Fibroblast of skin of left quadriceps (primary cell): ENCODE measurements around the gene SLC5A2.
"Not testable (repeated sequence)": the region's sequence is repeated elsewhere in the genome, so short reads cannot be mapped to it uniquely, and the experiment has no call there.

Source experiments
- DNase-seq, 2 experiments: peaks; one replicate each; pipeline ENCODE4 v3.0.0-alpha.2; 2013; ENCODE audit warnings: low read depth in 2 of 2

The SLC5A2 gene

DNA sequence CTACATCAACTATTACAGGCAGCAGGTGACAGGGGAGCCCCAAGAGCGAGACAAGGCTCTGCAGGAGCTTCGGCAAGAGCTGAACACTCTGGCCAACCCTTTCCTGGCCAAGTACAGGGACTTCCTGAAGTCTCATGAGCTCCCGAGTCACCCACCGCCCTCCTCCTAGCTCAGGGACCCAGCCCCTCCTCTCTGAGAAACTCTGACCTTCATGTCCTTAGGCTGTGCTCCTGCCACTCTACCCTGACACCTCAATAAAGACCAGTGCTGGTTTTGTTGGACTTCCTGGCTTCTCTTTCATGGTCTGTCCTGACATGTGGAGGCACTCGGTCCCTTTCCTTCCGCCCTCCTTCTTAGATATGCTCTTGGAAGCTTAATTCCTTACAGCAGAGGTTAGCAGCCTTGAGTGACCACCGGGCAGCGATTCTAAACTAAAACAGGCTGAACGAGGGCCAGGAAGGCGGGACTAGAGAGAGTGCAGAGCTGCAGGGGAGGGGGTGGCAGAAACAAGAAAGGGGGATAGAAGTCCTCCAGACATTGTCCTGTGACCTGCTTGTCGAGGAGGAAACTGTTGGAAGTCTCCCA, 45.7 kb downstream of the SLC5A2 start:
- DNase-seq, result no peak

DNA sequence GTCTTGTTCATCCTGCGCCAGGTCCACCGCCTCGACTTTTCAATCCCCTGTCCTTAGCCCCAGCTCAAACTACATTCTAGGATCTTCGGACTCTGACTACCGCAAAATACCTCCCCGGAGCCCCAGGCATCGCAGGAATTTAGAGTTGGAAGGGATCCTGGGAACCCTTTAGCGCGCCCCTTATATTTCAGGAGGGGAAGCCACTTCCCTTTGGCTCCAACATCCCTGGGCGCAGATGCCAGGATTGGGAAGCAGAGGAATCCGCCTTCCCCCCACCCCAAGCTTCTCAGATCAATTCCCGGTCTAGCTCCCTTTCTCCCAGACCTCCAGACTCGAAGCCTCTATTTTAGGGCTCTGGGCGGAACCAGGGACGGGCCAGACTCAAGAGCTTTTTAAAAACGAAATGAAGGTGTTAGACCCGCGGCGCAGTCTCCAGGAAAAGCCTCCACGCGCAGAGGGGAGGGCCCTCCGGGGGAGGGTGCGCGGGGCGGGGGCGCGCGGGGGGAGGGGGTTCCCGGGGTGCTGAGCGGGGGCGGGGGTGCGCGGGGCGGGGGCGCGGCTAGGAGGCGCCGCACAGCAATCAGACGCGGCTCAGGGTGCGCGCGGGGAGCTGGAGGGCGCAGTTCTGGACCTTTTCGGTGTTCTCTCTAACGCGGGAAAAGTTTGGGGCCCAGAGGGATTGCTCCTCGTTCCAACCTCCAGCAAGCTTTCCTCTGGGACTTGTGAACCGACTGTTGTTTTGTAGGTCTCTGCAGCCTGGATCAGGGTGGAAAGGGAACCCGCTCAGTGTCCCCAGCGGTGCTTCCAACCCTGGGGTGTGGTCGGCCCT, 46.4 kb downstream of the SLC5A2 start:
- DNase-seq, result peak; percentile 39 to 45

DNA sequence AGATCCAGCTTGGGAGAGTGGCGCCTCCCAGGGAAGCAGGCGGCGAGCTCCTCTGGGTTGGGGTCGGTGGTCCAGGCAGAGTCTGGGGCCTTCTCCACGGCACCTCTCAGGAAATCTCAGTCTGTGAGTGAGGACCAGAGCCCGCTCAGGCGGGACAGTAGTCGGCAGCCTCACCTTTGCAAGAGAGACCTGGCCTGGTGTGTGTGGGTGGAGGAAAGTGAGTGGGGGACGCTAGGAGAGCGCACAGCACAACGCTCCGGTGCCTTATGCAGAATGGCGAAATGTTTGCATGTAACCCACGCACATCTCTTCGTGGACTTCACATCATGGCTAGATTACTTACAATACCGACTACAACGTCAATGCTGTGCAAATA, 47.0 kb downstream of the SLC5A2 start:
- no peak for DNase-seq

DNA sequence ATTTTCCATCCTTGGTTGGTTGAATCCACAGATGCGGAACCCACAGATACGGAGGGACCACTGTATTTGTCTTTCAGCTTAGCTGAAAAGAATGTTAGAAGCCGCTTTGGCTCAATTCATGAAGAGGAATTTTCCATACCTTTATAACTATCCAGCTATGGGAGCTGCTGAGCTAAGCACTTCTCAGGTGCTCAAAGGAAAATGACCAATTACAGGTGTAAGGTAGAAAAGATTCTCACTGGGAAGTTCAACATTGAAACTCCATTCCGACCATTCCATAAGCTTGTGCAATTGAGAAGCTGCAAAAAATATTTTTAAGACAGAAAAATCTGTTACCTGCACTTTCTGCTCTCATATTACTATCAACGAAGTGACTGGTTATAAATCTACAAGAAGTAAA, 47.5 kb downstream of the SLC5A2 start:
- DNase-seq, result no peak

- DNase-seq, result no peak
Observed at GRCh38 chr16:31531096-31531495, 48.2 kb downstream of the SLC5A2 start.

DNA sequence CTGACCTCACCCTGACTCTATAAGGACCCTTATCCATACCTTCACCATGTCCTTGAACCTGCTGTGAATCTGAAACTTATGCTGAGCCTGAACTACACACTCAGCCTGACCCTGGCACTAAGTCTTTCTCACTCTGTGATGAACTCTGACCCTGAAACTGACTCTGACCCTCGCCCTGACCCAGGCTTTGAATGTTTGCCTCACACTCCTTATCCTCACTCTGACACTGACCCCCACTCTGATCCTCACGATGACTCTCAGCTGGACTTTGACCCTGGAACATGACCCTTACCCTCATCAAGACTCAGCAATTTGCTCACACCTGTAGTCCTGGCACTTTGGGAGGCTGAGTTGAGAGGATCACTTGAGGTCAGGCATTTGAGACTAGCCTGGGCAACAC, 49.2 kb downstream of the SLC5A2 start:
- DNase-seq, result no peak

- DNase-seq, result no peak
Observed at GRCh38 chr16:31532896-31533295, 50.0 kb downstream of the SLC5A2 start.

DNA sequence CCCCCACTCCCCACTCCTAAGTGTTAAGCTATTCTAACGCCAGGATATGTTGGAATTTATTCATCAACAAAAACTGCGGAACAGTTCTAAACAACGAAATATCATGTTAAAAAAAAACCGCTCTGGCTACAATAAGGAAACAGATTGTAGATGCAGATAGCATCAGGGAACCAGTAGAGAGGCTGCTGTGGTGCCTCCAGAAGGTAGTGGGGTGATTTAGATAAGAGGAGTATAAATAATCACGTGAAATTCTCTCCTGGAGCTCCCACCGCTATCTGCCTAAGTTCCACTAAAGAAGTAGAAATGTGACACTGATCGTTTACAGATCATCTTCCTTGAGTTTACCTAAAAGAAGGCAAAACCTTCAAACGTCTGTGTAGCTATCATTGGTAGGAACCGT, 52.8 kb downstream of the SLC5A2 start:
- no peak for DNase-seq

DNA sequence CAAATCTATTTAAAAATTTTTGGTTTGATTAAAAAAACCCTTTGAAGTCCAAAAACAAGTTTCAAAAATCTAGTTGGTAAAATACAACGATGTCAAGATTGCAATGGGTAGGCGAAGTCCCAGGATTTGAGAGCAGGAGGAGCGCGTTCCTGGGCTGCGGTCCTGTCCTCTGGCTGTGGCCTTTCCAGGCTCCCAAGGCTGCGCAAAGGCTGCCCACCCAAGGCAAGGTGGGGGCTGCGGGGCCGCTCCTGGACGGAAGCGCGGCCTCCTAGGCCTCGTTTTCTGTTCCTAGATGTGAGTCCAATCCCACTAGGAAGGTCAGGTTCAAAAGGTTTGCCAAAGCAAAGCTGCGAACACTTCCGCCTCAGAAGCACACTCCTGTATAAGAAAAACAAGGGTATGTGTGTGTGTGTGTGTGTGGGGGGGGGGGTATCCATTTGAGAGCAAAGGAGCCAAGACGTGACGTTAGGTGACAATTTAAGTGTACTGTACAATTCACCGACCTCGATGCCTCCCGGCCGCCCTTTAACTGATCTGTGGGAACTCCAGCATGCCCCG, 54.0 kb downstream of the SLC5A2 start:
- DNase-seq, result no peak

DNA sequence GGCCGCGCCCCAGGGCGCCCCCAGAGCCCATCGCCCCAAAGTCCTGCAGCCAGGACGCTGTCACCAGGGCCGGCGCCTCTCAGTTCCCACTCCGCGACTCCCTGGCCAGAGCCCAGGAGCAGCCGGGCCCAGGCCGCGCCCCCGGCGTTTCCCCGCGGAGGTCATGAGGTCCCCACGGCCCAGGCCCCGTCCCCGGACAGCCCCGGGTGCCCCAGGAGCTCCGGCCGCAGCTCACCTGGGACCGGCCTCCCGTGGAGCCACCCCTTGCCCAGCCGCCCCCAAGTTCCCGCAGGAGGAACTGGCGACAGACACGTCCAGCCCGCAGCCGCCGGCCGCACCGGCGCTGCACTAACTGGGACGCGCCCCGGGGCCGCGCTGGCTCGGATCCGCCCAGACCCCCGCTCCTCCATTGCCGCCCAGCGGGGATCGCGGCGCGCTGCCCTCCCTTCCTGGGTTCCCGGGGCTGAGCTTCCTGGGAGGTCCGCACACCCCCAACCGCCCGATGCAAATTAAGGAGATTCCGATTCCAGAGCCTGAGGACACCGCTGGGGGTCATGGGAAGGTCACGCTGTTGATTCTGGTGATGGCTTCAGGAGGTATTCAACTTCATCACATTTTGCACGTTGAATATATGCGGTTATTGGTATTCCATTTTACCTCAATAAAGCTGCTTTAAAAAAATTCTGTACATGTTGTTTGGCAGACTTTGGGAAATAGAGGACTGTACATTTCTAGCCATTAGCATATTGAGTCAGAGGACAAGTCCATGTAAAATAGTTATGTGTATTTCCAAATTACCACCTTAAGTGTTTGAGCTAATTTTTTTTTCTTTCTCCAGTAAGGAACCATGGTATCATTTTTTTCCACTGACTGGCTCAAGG, 54.7 kb downstream of the SLC5A2 start:
- DNase-seq, result no peak

GRCh38 chr16:31538243-31538598, 55.3 kb downstream of the SLC5A2 start:
- DNase-seq, result not testable (repeated sequence)

DNA sequence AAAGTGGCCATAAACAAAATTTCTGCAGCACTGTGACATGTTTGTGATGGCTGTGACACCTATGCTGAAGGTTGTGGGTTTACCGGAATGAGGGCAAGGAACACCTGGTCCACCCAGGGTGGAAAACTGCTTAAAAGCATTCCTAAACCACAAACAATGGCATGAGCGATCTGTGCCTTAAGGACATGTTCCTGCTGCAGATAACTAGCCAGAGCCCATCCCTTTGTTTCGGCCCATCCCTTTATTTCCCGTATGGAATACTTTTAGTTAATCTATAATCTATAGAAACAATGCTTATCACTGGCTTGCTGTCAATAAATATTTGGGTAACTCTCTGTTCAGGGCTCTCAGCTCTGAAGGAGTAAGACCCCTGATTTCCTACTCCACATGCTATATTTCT, 56.8 kb downstream of the SLC5A2 start:
- DNase-seq, result not testable (repeated sequence)
